ENCODE data around the gene RENBP.

GRCh38 chrX:153981771-153982533 is 37.5 kb upstream of the RENBP start:
- no peak for TF ChIP-seq CTCF (IDR thresholded peaks at IDR 0.05)
- no peak for TF ChIP-seq ZFX (IDR thresholded peaks at IDR 0.05; ENCODE audit: borderline replicate concordance)

Data from 22Rv1 (cell line).